ENCODE data around the gene PTPRK.
A peak's percentile ranks its signal among the peaks of the same experiment; 100 is the strongest.

PTPRK gene

GRCh38 chr6:127968394-127968793, 552.0 kb downstream of the PTPRK start:
- Histone ChIP-seq H3K23ac (ENCODE audit: low read length) (no peak overlapping the region), H2BK15ac (replicated peaks; ENCODE audit: low read depth) (no peak overlapping the region), H3K4me3 (ENCODE audit: low read length) (no peak overlapping the region), H3K27me3 (ENCODE audit: insufficient read depth, low read length, poor library complexity) (no peaks in the 10 kb centered on the region), H2BK5ac (ENCODE audit: low read length) (no peak overlapping the region), H3K9ac (ENCODE audit: low read length) (no peak overlapping the region), H3K27ac (ENCODE audit: low read depth, low read length) (no peak overlapping the region), H3K18ac (ENCODE audit: low read length) (no peak overlapping the region), H2BK120ac (ENCODE audit: low read depth, low read length) (no peak overlapping the region), H4K5ac (ENCODE audit: low read length) (no peak overlapping the region), H3K36me3 (ENCODE audit: control insufficient read depth, insufficient read depth, low read length) (no peaks in the 10 kb centered on the region), H4K8ac (ENCODE audit: low read depth, low read length) (no peak overlapping the region), H2AK5ac (ENCODE audit: low read length) (no peak overlapping the region), H3K79me2 (ENCODE audit: control insufficient read depth, insufficient read depth, low read length) (no peaks in the 10 kb centered on the region), H3K4ac (ENCODE audit: low read depth, low read length) (no peak overlapping the region), H3K56ac (ENCODE audit: low read length) (no peak overlapping the region), H3K4me1 (ENCODE audit: control insufficient read depth, low read depth, low read length) (no peaks in the 10 kb centered on the region), H3K4me2 (ENCODE audit: low read length) (no peak overlapping the region), H3K79me1 (ENCODE audit: low read length) (no peaks in the 10 kb centered on the region)
- no peak for DNase-seq
- no CpG with 5 or more reads among the region's 1 CpG for WGBS (ENCODE audit: extremely low coverage, insufficient coverage, low lambda C conversion rate)

GRCh38 chr6:127967708-127968107, 552.7 kb downstream of the PTPRK start:
- Histone ChIP-seq H3K4ac (ENCODE audit: low read depth, low read length) (no peak overlapping the region), H2BK120ac (ENCODE audit: low read depth, low read length) (no peak overlapping the region), H3K36me3 (ENCODE audit: control insufficient read depth, insufficient read depth, low read length) (no peaks in the 10 kb centered on the region), H3K18ac (ENCODE audit: low read length) (no peak overlapping the region), H3K4me3 (ENCODE audit: low read length) (no peak overlapping the region), H4K8ac (ENCODE audit: low read depth, low read length) (no peak overlapping the region), H2BK5ac (ENCODE audit: low read length) (no peak overlapping the region), H3K79me1 (ENCODE audit: low read length) (no peaks in the 10 kb centered on the region), H3K79me2 (ENCODE audit: control insufficient read depth, insufficient read depth, low read length) (no peaks in the 10 kb centered on the region), H2BK15ac (replicated peaks; ENCODE audit: low read depth) (no peak overlapping the region), H2AK5ac (ENCODE audit: low read length) (no peak overlapping the region), H3K23ac (ENCODE audit: low read length) (no peak overlapping the region), H3K27ac (ENCODE audit: low read depth, low read length) (no peak overlapping the region), H3K27me3 (ENCODE audit: insufficient read depth, low read length, poor library complexity) (no peaks in the 10 kb centered on the region), H3K4me2 (ENCODE audit: low read length) (no peak overlapping the region), H3K56ac (ENCODE audit: low read length) (no peak overlapping the region), H3K9ac (ENCODE audit: low read length) (no peak overlapping the region), H4K5ac (ENCODE audit: low read length) (no peak overlapping the region), H3K4me1 (ENCODE audit: control insufficient read depth, low read depth, low read length) (no peaks in the 10 kb centered on the region)
- WGBS (ENCODE audit: extremely low coverage, insufficient coverage, low lambda C conversion rate) = no CpG with 5 or more reads among the region's 3 CpGs
- no peak for DNase-seq

DNA sequence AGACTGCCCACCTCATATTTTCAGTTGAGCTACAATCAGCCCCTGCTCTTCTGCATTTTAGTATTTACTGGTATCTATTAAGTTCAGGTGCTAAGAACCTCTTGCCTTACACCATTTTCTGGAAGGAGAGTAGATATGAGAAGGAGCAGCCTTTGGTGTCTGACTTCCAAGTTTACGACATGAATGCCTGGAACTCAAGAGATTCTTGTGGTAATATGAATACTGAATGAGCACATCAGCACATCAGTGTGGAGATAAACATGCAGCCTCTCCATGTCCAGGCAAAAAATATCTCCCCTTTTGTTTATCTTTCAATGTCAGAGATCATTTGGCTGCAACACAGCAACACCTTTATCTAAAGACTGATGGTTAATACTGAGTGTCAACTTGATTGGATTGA, 553.8 kb downstream of the PTPRK start:
- no peak for DNase-seq
- H3K27ac ChIP-seq (ENCODE audit: low read depth, low read length) = no peak overlapping the region
- no peak overlapping the region for H2BK120ac ChIP-seq (ENCODE audit: low read depth, low read length)

DNA sequence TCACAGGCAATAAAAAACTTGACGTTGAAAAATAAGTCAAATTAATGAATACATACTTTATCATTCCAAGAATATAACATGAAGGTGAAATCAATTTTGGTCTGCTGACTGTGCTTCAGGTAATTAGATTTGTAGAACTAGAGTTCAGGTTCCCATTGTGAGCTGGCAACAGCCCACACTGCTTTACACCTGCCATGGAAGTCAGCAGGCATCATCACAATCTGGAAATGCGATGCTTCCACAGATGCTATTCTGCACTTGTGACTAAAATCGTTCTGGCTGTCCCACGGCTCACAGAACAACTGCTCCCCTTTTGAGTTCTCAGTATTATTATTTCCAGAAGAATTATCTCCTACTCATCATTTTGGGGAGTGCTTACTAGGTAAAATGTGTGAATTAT, 556.9 kb downstream of the PTPRK start:
- no peak overlapping the region for H3K4ac ChIP-seq (ENCODE audit: low read depth, low read length)
- no peaks in the 10 kb centered on the region for H3K79me2 ChIP-seq (ENCODE audit: control insufficient read depth, insufficient read depth, low read length)
- no peak for DNase-seq
- no peak overlapping the region for H3K4me3 ChIP-seq (ENCODE audit: low read length)
- H2BK15ac ChIP-seq (replicated peaks; ENCODE audit: low read depth) = no peak overlapping the region
- no peaks in the 10 kb centered on the region for H3K27me3 ChIP-seq (ENCODE audit: insufficient read depth, low read length, poor library complexity)
- no peak overlapping the region for H4K5ac ChIP-seq (ENCODE audit: low read length)
- WGBS (ENCODE audit: extremely low coverage, insufficient coverage, low lambda C conversion rate) = no CpG with 5 or more reads among the region's 4 CpGs
- H3K27ac ChIP-seq (ENCODE audit: low read depth, low read length) = no peak overlapping the region
- no peak overlapping the region for H3K9ac ChIP-seq (ENCODE audit: low read length)
- H3K36me3 ChIP-seq (ENCODE audit: control insufficient read depth, insufficient read depth, low read length) = no peaks in the 10 kb centered on the region
- H4K8ac ChIP-seq (ENCODE audit: low read depth, low read length) = no peak overlapping the region
- no peak overlapping the region for H3K4me2 ChIP-seq (ENCODE audit: low read length)
- no peak overlapping the region for H2BK5ac ChIP-seq (ENCODE audit: low read length)
- no peak overlapping the region for H2BK120ac ChIP-seq (ENCODE audit: low read depth, low read length)
- no peak overlapping the region for H3K23ac ChIP-seq (ENCODE audit: low read length)
- no peaks in the 10 kb centered on the region for H3K4me1 ChIP-seq (ENCODE audit: control insufficient read depth, low read depth, low read length)
- H3K56ac ChIP-seq (ENCODE audit: low read length) = no peak overlapping the region
- no peak overlapping the region for H2AK5ac ChIP-seq (ENCODE audit: low read length)
- no peak overlapping the region for H3K18ac ChIP-seq (ENCODE audit: low read length)
- H3K79me1 ChIP-seq (ENCODE audit: low read length) = no peaks in the 10 kb centered on the region

More for the DNA sequence above, 553.8 kb downstream of the PTPRK start:
- H4K5ac ChIP-seq (ENCODE audit: low read length) = no peak overlapping the region
- H2AK5ac ChIP-seq (ENCODE audit: low read length) = no peak overlapping the region
- H3K27me3 ChIP-seq (ENCODE audit: insufficient read depth, low read length, poor library complexity) = no peaks in the 10 kb centered on the region
- no peak overlapping the region for H4K8ac ChIP-seq (ENCODE audit: low read depth, low read length)
- H3K56ac ChIP-seq (ENCODE audit: low read length) = no peak overlapping the region
- H3K79me1 ChIP-seq (ENCODE audit: low read length) = no peaks in the 10 kb centered on the region
- no peak overlapping the region for H3K18ac ChIP-seq (ENCODE audit: low read length)
- no peak overlapping the region for H2BK15ac ChIP-seq (replicated peaks; ENCODE audit: low read depth)
- WGBS (ENCODE audit: extremely low coverage, insufficient coverage, low lambda C conversion rate) = no CpG with 5 or more reads among the region's 1 CpG
- H3K23ac ChIP-seq (ENCODE audit: low read length) = no peak overlapping the region
- H3K36me3 ChIP-seq (ENCODE audit: control insufficient read depth, insufficient read depth, low read length) = no peaks in the 10 kb centered on the region
- H3K79me2 ChIP-seq (ENCODE audit: control insufficient read depth, insufficient read depth, low read length) = no peaks in the 10 kb centered on the region
- H3K4ac ChIP-seq (ENCODE audit: low read depth, low read length) = no peak overlapping the region
- H3K4me2 ChIP-seq (ENCODE audit: low read length) = no peak overlapping the region
- H3K9ac ChIP-seq (ENCODE audit: low read length) = no peak overlapping the region
- H3K4me3 ChIP-seq (ENCODE audit: low read length) = no peak overlapping the region
- no peak overlapping the region for H2BK5ac ChIP-seq (ENCODE audit: low read length)
- H3K4me1 ChIP-seq (ENCODE audit: control insufficient read depth, low read depth, low read length) = no peaks in the 10 kb centered on the region

- H2BK120ac ChIP-seq (ENCODE audit: low read depth, low read length) = no peak overlapping the region
- H3K9ac ChIP-seq (ENCODE audit: low read length) = no peak overlapping the region
- WGBS (ENCODE audit: extremely low coverage, insufficient coverage, low lambda C conversion rate) = no CpG with 5 or more reads among the region's 3 CpGs
- no peak overlapping the region for H3K23ac ChIP-seq (ENCODE audit: low read length)
- H2BK5ac ChIP-seq (ENCODE audit: low read length) = no peak overlapping the region
- H4K5ac ChIP-seq (ENCODE audit: low read length) = no peak overlapping the region
- no peak overlapping the region for H3K4me3 ChIP-seq (ENCODE audit: low read length)
- no peaks in the 10 kb centered on the region for H3K36me3 ChIP-seq (ENCODE audit: control insufficient read depth, insufficient read depth, low read length)
- no peak overlapping the region for H2BK15ac ChIP-seq (replicated peaks; ENCODE audit: low read depth)
- H3K56ac ChIP-seq (ENCODE audit: low read length) = no peak overlapping the region
- no peak overlapping the region for H3K18ac ChIP-seq (ENCODE audit: low read length)
- H2AK5ac ChIP-seq (ENCODE audit: low read length) = no peak overlapping the region
- H3K4me1 ChIP-seq (ENCODE audit: control insufficient read depth, low read depth, low read length) = no peaks in the 10 kb centered on the region
- no peak overlapping the region for H3K4me2 ChIP-seq (ENCODE audit: low read length)
- H3K79me1 ChIP-seq (ENCODE audit: low read length) = no peaks in the 10 kb centered on the region
- H3K79me2 ChIP-seq (ENCODE audit: control insufficient read depth, insufficient read depth, low read length) = no peaks in the 10 kb centered on the region
- DNase-seq = peak; percentile 65
- H4K8ac ChIP-seq (ENCODE audit: low read depth, low read length) = no peak overlapping the region
- no peak overlapping the region for H3K4ac ChIP-seq (ENCODE audit: low read depth, low read length)
- H3K27ac ChIP-seq (ENCODE audit: low read depth, low read length) = no peak overlapping the region
- H3K27me3 ChIP-seq (ENCODE audit: insufficient read depth, low read length, poor library complexity) = no peaks in the 10 kb centered on the region
These were observed 560.5 kb downstream of the PTPRK start for GRCh38 chr6:127959869-127960268.

DNA sequence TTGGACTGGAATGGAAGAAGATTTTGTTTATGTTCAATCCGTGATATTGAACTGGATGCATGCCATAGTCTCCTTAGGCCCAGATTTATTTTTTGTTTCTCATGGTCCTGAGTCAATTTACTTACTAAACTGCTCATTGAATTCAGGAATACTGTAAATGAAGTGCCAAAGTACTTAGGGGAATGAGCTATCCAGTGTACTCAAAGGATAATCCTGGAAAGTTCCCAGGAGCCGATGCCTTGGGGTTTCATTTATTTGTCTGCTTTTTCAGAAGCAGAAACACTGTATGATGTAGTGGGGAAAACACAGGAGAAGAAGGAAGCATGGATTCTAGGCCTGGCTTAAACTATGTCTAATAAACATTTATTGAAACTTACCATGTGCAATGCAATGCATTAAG, 563.4 kb downstream of the PTPRK start:
- Histone ChIP-seq H3K23ac (ENCODE audit: low read length) (no peak overlapping the region), H3K56ac (ENCODE audit: low read length) (no peak overlapping the region), H3K79me1 (ENCODE audit: low read length) (no peaks in the 10 kb centered on the region), H3K18ac (ENCODE audit: low read length) (no peak overlapping the region), H2BK120ac (ENCODE audit: low read depth, low read length) (no peak overlapping the region), H3K4ac (ENCODE audit: low read depth, low read length) (no peak overlapping the region), H3K4me3 (ENCODE audit: low read length) (no peak overlapping the region), H2AK5ac (ENCODE audit: low read length) (no peak overlapping the region), H4K5ac (ENCODE audit: low read length) (no peak overlapping the region), H3K9ac (ENCODE audit: low read length) (no peak overlapping the region), H3K36me3 (ENCODE audit: control insufficient read depth, insufficient read depth, low read length) (no peaks in the 10 kb centered on the region), H3K4me1 (ENCODE audit: control insufficient read depth, low read depth, low read length) (no peaks in the 10 kb centered on the region), H2BK5ac (ENCODE audit: low read length) (no peak overlapping the region), H3K4me2 (ENCODE audit: low read length) (no peak overlapping the region), H4K8ac (ENCODE audit: low read depth, low read length) (no peak overlapping the region), H3K79me2 (ENCODE audit: control insufficient read depth, insufficient read depth, low read length) (no peaks in the 10 kb centered on the region), H2BK15ac (replicated peaks; ENCODE audit: low read depth) (no peak overlapping the region), H3K27me3 (ENCODE audit: insufficient read depth, low read length, poor library complexity) (no peaks in the 10 kb centered on the region), H3K27ac (ENCODE audit: low read depth, low read length) (no peak overlapping the region)
- DNase-seq = no peak
- WGBS (ENCODE audit: extremely low coverage, insufficient coverage, low lambda C conversion rate) = no CpG with 5 or more reads among the region's 2 CpGs

Measured in mesendoderm (in vitro differentiated cells).